HCT116 (cell line): ENCODE data around the gene CCSER1. TPM values are rescaled to one million over a fixed set of nuclear protein-coding genes. Genes with fewer than 3 reads are reported as not detected.

Experiments used
- ATAC-seq: fragments of 200-7000 bp; cut with Tn5 transposase; 2 replicates; pipeline ENCODE4 v1.9.1; 2020; ENCODE audit warnings: mild to moderate bottlenecking, moderate library complexity
- BruUV-seq: library from RNA; stranded (reverse); fragments of 400-500 nt; replicated peaks from 2 replicates; lab custom pipeline; 2021; lab: Mats Ljungman, UMichigan
- CTCF ChIA-PET: fragments of 300-600 bp; sonication (Branson Sonifier 250); formaldehyde crosslinking; loops from one replicate; lab custom pipeline; 2021; ENCODE audit warnings: antibody characterized with exemption; lab: Charles Lee
- POLR2A ChIA-PET: fragments of 300-600, 350-600 bp; sonication (Branson Sonifier 250); formaldehyde crosslinking; loops from one replicate; lab custom pipeline; 2021; ENCODE audit warnings: antibody characterized with exemption; lab: Charles Lee
- RAD21 ChIA-PET, 2 experiments: fragments of 300-600 bp; sonication (Branson Sonifier 250); formaldehyde crosslinking; loops; one replicate each; lab custom pipeline; 2023; ENCODE audit warnings: low total read pairs in 2 of 2; ENCODE audit not compliant: uncharacterized antibody in 2 of 2, unreplicated experiment in 2 of 2, low non-redundant PET in 1 of 2; lab: Charles Lee
- DNase-seq: peaks from one replicate; pipeline ENCODE4 v3.0.0-alpha.2; 2010; ENCODE audit warnings: low read depth, low spot score
- H2AFZ ChIP-seq: fragments of 200-600 bp; shearing (Covaris generic), sonication (generic); 2 replicates; pipeline ENCODE4 v1.6.1; 2017; ENCODE audit warnings: low read depth, mixed run types, mixed read lengths, antibody characterized with exemption, low read length; ENCODE audit not compliant: poor library complexity, severe bottlenecking
- H3K27ac ChIP-seq: 2 replicates; pipeline ENCODE4 v1.5.1; 2012; ENCODE audit warnings: low read depth, low read length
- H3K27me3 ChIP-seq: fragments of 200-600 bp; sonication (generic); 2 replicates; pipeline ENCODE4 v1.6.1; 2016; ENCODE audit warnings: mixed run types, low read length, mixed read lengths; ENCODE audit not compliant: insufficient read depth
- H3K36me3 ChIP-seq, 2 experiments: fragments of 200-500 bp in 1 of 2; fragments of 200-600 bp in 1 of 2; sonication (Bioruptor generic) in 1 of 2; sonication (generic) in 1 of 2; 2 replicates each; pipeline versions ENCODE4 v1.5.1 to v1.6.1; 2014 to 2016; ENCODE audit warnings: low read length in 2 of 2, inconsistent platforms in 1 of 2, mixed read lengths in 1 of 2, mixed run types in 1 of 2; ENCODE audit not compliant: insufficient read depth in 2 of 2, control insufficient read depth in 1 of 2
- H3K4me1 ChIP-seq, 2 experiments: fragments of 200-600 bp in 1 of 2; sonication (generic) in 1 of 2; 2 replicates each; pipeline versions ENCODE4 v1.5.1 to v1.6.1; 2012 to 2017; ENCODE audit warnings: low read length in 2 of 2, inconsistent platforms in 1 of 2, mild to moderate bottlenecking in 1 of 2, mixed read lengths in 1 of 2, mixed run types in 1 of 2, moderate library complexity in 1 of 2; ENCODE audit not compliant: insufficient read depth in 2 of 2, control insufficient read depth in 1 of 2
- H3K4me2 ChIP-seq: fragments of 200-600 bp; sonication (generic); 2 replicates; pipeline ENCODE4 v1.6.1; 2017; ENCODE audit warnings: mixed run types, low read length, mixed read lengths
- H3K4me3 ChIP-seq, 2 experiments: fragments of 200-600 bp in 1 of 2; sonication (generic) in 1 of 2; replicated peaks in 1 of 2; 2 replicates each; pipeline ENCODE4 v1.5.1; 2011 to 2016; ENCODE audit warnings: low read length in 2 of 2, control low read depth in 1 of 2, low read depth in 1 of 2, mild to moderate bottlenecking in 1 of 2, mixed read lengths in 1 of 2, mixed run types in 1 of 2
- H3K79me2 ChIP-seq: fragments of 200-600 bp; sonication (generic); 2 replicates; pipeline ENCODE4 v1.6.1; 2017; ENCODE audit warnings: mild to moderate bottlenecking, mixed run types, low read length, moderate library complexity, mixed read lengths; ENCODE audit not compliant: insufficient read depth
- H3K9ac ChIP-seq: fragments of 200-600 bp; sonication (generic); 2 replicates; pipeline ENCODE4 v1.6.1; 2016; ENCODE audit warnings: low read length, mixed read lengths
- H3K9me2 ChIP-seq: fragments of 200-600 bp; sonication (generic), shearing (Covaris generic); 2 replicates; pipeline ENCODE4 v1.6.1; 2017; ENCODE audit warnings: mixed run types, mild to moderate bottlenecking, moderate library complexity; ENCODE audit not compliant: insufficient read depth
- H3K9me3 ChIP-seq, 2 experiments: fragments of 200-500 bp in 1 of 2; fragments of 200-600 bp in 1 of 2; sonication (Bioruptor generic) in 1 of 2; sonication (generic) in 1 of 2; 2 replicates each; pipeline ENCODE4 v1.6.1; 2014 to 2017; ENCODE audit warnings: low read length in 2 of 2, mixed read lengths in 2 of 2, inconsistent platforms in 1 of 2, low read depth in 1 of 2, mild to moderate bottlenecking in 1 of 2, mixed run types in 1 of 2, moderate library complexity in 1 of 2; ENCODE audit not compliant: control insufficient read depth in 1 of 2, insufficient read depth in 1 of 2
- H4K20me1 ChIP-seq: fragments of 200-600 bp; sonication (generic), shearing (Covaris generic); 2 replicates; pipeline ENCODE4 v1.6.1; 2017; ENCODE audit warnings: mixed run types, mild to moderate bottlenecking, moderate library complexity; ENCODE audit not compliant: insufficient read depth
- CBX3 ChIP-seq: IDR thresholded peaks from 2 replicates; pipeline ENCODE4 v1.6.1; 2012; ENCODE audit warnings: low read depth
- CEBPB ChIP-seq: IDR thresholded peaks from 2 replicates; pipeline ENCODE4 v1.6.1; 2012; ENCODE audit warnings: low read depth
- EGR1 ChIP-seq: IDR thresholded peaks from 2 replicates; pipeline ENCODE4 v1.6.1; 2012; ENCODE audit warnings: low read depth
- EZH2 ChIP-seq: fragments of 200-600 bp; sonication (generic); IDR thresholded peaks from 2 replicates; pipeline ENCODE4 v1.6.1; 2017; ENCODE audit warnings: antibody characterized with exemption, mixed run types
- EZH2phosphoT487 ChIP-seq: fragments of 200-600 bp; IDR thresholded peaks from 2 replicates; pipeline ENCODE4 v1.6.1; 2018; ENCODE audit warnings: antibody characterized with exemption, borderline replicate concordance
- FOSL1 ChIP-seq: IDR thresholded peaks from 2 replicates; pipeline ENCODE4 v1.6.1; 2012; ENCODE audit warnings: low read depth
- JUND ChIP-seq: IDR thresholded peaks from 2 replicates; pipeline ENCODE4 v1.6.1; 2012
- POLR2A ChIP-seq: IDR thresholded peaks from 2 replicates; pipeline ENCODE4 v1.7.0; 2011; ENCODE audit warnings: borderline replicate concordance; ENCODE audit not compliant: insufficient read depth, insufficient read length; ENCODE audit errors: extremely low read depth
- POLR2AphosphoS5 ChIP-seq: IDR thresholded peaks from 2 replicates; pipeline ENCODE4 v1.6.1; 2011; ENCODE audit warnings: mild to moderate bottlenecking, low read depth, low read length, moderate library complexity
- SIN3A ChIP-seq: IDR thresholded peaks from 2 replicates; pipeline ENCODE4 v1.6.1; 2012; ENCODE audit warnings: low read depth
- SP1 ChIP-seq: IDR thresholded peaks from 2 replicates; pipeline ENCODE4 v1.6.1; 2012; ENCODE audit warnings: low read depth
- ZBTB33 ChIP-seq: IDR thresholded peaks from 2 replicates; pipeline ENCODE4 v1.6.1; 2011; ENCODE audit warnings: mild to moderate bottlenecking, low read length, moderate library complexity; ENCODE audit not compliant: insufficient replicate concordance; ENCODE audit errors: extremely low read depth
- ZFX ChIP-seq: fragments of 450-650 bp; IDR thresholded peaks from 2 replicates; pipeline ENCODE4 v1.6.1; 2017
- ZNF274 ChIP-seq: fragments of 200-500 bp; sonication (Bioruptor generic); IDR thresholded peaks from 2 replicates; pipeline ENCODE4 v1.6.1; 2014; ENCODE audit warnings: mild to moderate bottlenecking, low read depth, low read length, inconsistent platforms
- intact Hi-C: fragments of 100-400 bp; cut with micrococcal nuclease; formaldehyde crosslinking; loops from 2 replicates; pipeline ENCODE4 v1.10.0; 2022
- total RNA-seq: library from RNA; stranded (reverse); gene quantifications from one replicate; pipeline ENCODE4 v1.2.1, GENCODE V29; 2021; ENCODE audit not compliant: unreplicated experiment
- TF ChIP-seq, protein P1 (sequence below): IDR thresholded peaks from 2 replicates; pipeline ENCODE4 v1.6.1; 2012
- TF ChIP-seq, protein P2 (sequence below): IDR thresholded peaks from 2 replicates; pipeline ENCODE4 v1.6.1; 2012

Gene CCSER1
- total RNA-seq, 1 experiment from 2014 or later = 6.7 TPM

DNA sequence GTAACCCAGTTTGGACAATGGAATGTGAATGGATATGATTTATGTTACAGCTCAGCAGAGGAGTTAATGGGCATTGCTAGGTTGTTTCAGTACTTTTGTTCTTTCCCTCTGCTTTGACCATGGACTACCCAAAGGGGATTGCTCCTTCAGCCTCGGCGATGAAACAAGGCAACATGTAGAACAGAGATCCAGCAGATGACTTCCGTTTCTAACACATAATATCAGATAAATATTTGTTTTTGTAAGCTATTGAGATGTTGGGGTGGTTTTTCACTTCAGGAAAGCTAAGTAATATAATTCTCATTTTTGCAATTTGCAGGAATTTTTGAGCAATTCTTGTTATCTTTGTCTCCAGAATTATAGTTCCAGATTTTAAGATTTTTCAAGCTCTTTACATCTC lies 1241.9 kb downstream of the CCSER1 start:
- H3K4me2 ChIP-seq = no peak overlapping the region
- H2AFZ ChIP-seq = no peak overlapping the region
- CTCF ChIA-PET = no interaction called here
- RAD21 ChIA-PET = interaction anchor here in 1 of 2 experiments (0.6 to 0.7 kb wide), 2 partner anchors 141 to 294 kb away, joined by 3 read pairs; no protein-coding TSS in a partner anchor
- intact Hi-C loops = no loop called here
- H3K4me1 ChIP-seq = no peaks in the 10 kb centered on the region
- BruUV-seq = no TSS peak
- H3K9ac ChIP-seq = no peak overlapping the region
- no peak overlapping the region for H3K4me3 ChIP-seq
- DNase-seq = no peak
- no peak for TF ChIP-seq CEBPB
- TF ChIP-seq EGR1 = no peak
- TF ChIP-seq ZFX = no peak
- no peak for TF ChIP-seq FOSL1
- no peak for TF ChIP-seq JUND
- TF ChIP-seq, protein P1, sequence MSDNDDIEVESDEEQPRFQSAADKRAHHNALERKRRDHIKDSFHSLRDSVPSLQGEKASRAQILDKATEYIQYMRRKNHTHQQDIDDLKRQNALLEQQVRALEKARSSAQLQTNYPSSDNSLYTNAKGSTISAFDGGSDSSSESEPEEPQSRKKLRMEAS = no peak
- no peak for TF ChIP-seq EZH2phosphoT487
- TF ChIP-seq CBX3 = no peak
- no peak for TF ChIP-seq SIN3A
- TF ChIP-seq EZH2 = no peak
- no peak for TF ChIP-seq POLR2AphosphoS5
- no peak for TF ChIP-seq ZBTB33
- TF ChIP-seq ZNF274 = no peak
- TF ChIP-seq POLR2A = no peak
- TF ChIP-seq, protein P2, sequence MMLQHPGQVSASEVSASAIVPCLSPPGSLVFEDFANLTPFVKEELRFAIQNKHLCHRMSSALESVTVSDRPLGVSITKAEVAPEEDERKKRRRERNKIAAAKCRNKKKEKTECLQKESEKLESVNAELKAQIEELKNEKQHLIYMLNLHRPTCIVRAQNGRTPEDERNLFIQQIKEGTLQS = no peak
- no peak for TF ChIP-seq SP1
- TF ChIP-seq, all 23 proteins: peak for 0
- no peak for ATAC-seq
- H3K9me3 ChIP-seq = no peaks in the 10 kb centered on the region
- H3K36me3 ChIP-seq = no peaks in the 10 kb centered on the region
- H4K20me1 ChIP-seq = no peaks in the 10 kb centered on the region
- H3K27ac ChIP-seq = no peak overlapping the region
- no peaks in the 10 kb centered on the region for H3K79me2 ChIP-seq
- H3K9me2 ChIP-seq = no peaks in the 10 kb centered on the region
- POLR2A ChIA-PET = no interaction called here
- no peaks in the 10 kb centered on the region for H3K27me3 ChIP-seq
